Mesenchymal stem cell (in vitro differentiated cells and primary cell): Measurements from ENCODE around the gene CEP192.
A peak's percentile ranks its signal among the peaks of the same experiment; 100 is the strongest.

Experiments
- DNase-seq: peaks from one replicate; pipeline ENCODE4 v3.0.0-alpha.2; 2013
- H2AFZ ChIP-seq: one replicate; pipeline ENCODE4 v1.6.1; 2013; ENCODE audit warnings: low read depth, mild to moderate bottlenecking, control low read depth, inconsistent platforms, low read length, moderate library complexity
- H2AK5ac ChIP-seq: 2 replicates; pipeline ENCODE4 v1.6.1; 2013; ENCODE audit warnings: low read length, moderate library complexity, mild to moderate bottlenecking, inconsistent platforms; ENCODE audit not compliant: severe bottlenecking
- H2BK120ac ChIP-seq: one replicate; pipeline ENCODE4 v1.6.1; 2013; ENCODE audit warnings: low read depth, mild to moderate bottlenecking, inconsistent platforms, low read length, moderate library complexity
- H2BK12ac ChIP-seq, 2 experiments: one replicate each; pipeline ENCODE4 v1.6.1; 2013; ENCODE audit warnings: inconsistent platforms in 2 of 2, low read length in 2 of 2, mild to moderate bottlenecking in 2 of 2, moderate library complexity in 2 of 2, control low read depth in 1 of 2
- H2BK15ac ChIP-seq: one replicate; pipeline ENCODE4 v1.6.1; 2013; ENCODE audit warnings: mild to moderate bottlenecking, low read depth, inconsistent platforms; ENCODE audit not compliant: poor library complexity, severe bottlenecking
- H2BK5ac ChIP-seq: 2 replicates; pipeline ENCODE4 v1.6.1; 2013; ENCODE audit warnings: low read depth, mild to moderate bottlenecking, low read length, control low read depth, inconsistent platforms; ENCODE audit not compliant: poor library complexity, severe bottlenecking
- H3K14ac ChIP-seq, 2 experiments: one replicate each; pipeline ENCODE4 v1.6.1; 2013; ENCODE audit warnings: inconsistent platforms in 2 of 2, low read length in 2 of 2, control low read depth in 1 of 2, mild to moderate bottlenecking in 1 of 2, moderate library complexity in 1 of 2
- H3K18ac ChIP-seq, 2 experiments: one replicate each; pipeline ENCODE4 v1.6.1; 2013; ENCODE audit warnings: inconsistent platforms in 2 of 2, low read length in 2 of 2, control low read depth in 1 of 2, low read depth in 1 of 2, mild to moderate bottlenecking in 1 of 2
- H3K23ac ChIP-seq, 2 experiments: one replicate each; pipeline ENCODE4 v1.6.1; 2013; ENCODE audit warnings: inconsistent platforms in 2 of 2, low read length in 2 of 2, mild to moderate bottlenecking in 2 of 2, moderate library complexity in 2 of 2, control low read depth in 1 of 2
- H3K27ac ChIP-seq: 2 replicates; pipeline ENCODE4 v1.5.1; 2013; ENCODE audit warnings: mild to moderate bottlenecking, moderate library complexity, low read length, control low read depth, inconsistent platforms; ENCODE audit not compliant: poor library complexity, severe bottlenecking
- H3K27me3 ChIP-seq, 2 experiments: 2 replicates each; pipeline versions ENCODE4 v1.6.1 to v1.7.0; 2013; ENCODE audit warnings: low read length in 2 of 2, mild to moderate bottlenecking in 2 of 2, moderate library complexity in 2 of 2, control low read depth in 1 of 2, inconsistent platforms in 1 of 2; ENCODE audit not compliant: control insufficient read depth in 1 of 2, insufficient read depth in 1 of 2
- H3K36me3 ChIP-seq, 2 experiments: 2 replicates each; pipeline versions ENCODE4 v1.6.1 to v1.7.0; 2013; ENCODE audit warnings: low read length in 2 of 2, control low read depth in 1 of 2, inconsistent platforms in 1 of 2, low read depth in 1 of 2, mild to moderate bottlenecking in 1 of 2; ENCODE audit not compliant: insufficient read depth in 2 of 2, control insufficient read depth in 1 of 2
- H3K4ac ChIP-seq, 2 experiments: one replicate each; pipeline ENCODE4 v1.6.1; 2013; ENCODE audit warnings: inconsistent platforms in 2 of 2, low read length in 2 of 2, mild to moderate bottlenecking in 2 of 2, moderate library complexity in 2 of 2, control low read depth in 1 of 2, low read depth in 1 of 2
- H3K4me1 ChIP-seq: 2 replicates; pipeline ENCODE4 v1.6.1; 2013; ENCODE audit warnings: low read depth, low read length, control low read depth; ENCODE audit not compliant: control insufficient read depth, insufficient read depth
- H3K4me2 ChIP-seq: 2 replicates; pipeline ENCODE4 v1.6.1; 2013; ENCODE audit warnings: low read length, mild to moderate bottlenecking, inconsistent platforms; ENCODE audit not compliant: poor library complexity, severe bottlenecking
- H3K4me3 ChIP-seq, 2 experiments: 2 replicates each; pipeline versions ENCODE4 v1.5.1 to v1.7.0; 2013; ENCODE audit warnings: low read length in 2 of 2, mild to moderate bottlenecking in 2 of 2, control low read depth in 1 of 2, low read depth in 1 of 2; ENCODE audit not compliant: insufficient read depth in 1 of 2
- H3K79me1 ChIP-seq: replicated peaks from 2 replicates; pipeline ENCODE4 v1.6.1; 2013; ENCODE audit warnings: mild to moderate bottlenecking, control low read depth, low read length, inconsistent platforms; ENCODE audit not compliant: poor library complexity, severe bottlenecking
- H3K9ac ChIP-seq: 2 replicates; pipeline ENCODE4 v1.7.0; 2013; ENCODE audit warnings: mild to moderate bottlenecking, low read length, moderate library complexity
- H3K9me3 ChIP-seq: 2 replicates; pipeline ENCODE4 v1.7.0; 2013; ENCODE audit warnings: mild to moderate bottlenecking, low read length; ENCODE audit not compliant: control insufficient read depth
- H4K8ac ChIP-seq: one replicate; pipeline ENCODE4 v1.6.1; 2013; ENCODE audit warnings: inconsistent platforms, mild to moderate bottlenecking, low read length, moderate library complexity
- H4K91ac ChIP-seq: one replicate; pipeline ENCODE4 v1.6.1; 2013; ENCODE audit warnings: mild to moderate bottlenecking, low read length, inconsistent platforms
- WGBS: methylation state at CpG from one replicate; pipeline ENCODE4 v1.1.7; 2013; ENCODE audit warnings: mixed read lengths; 5-methylcytosine and 5-hydroxymethylcytosine counted together

Gene CEP192

GRCh38 chr18:13136056-13136903 lies 145.1 kb downstream of the CEP192 start:
- no peak overlapping the region for H3K4ac ChIP-seq
- DNase-seq = no peak
- no peak overlapping the region for H2BK120ac ChIP-seq
- H3K4me2 ChIP-seq = no peak overlapping the region
- no peak overlapping the region for H3K27ac ChIP-seq
- H3K4me3 ChIP-seq = peak overlapping the region in 1 of 2 experiments; percentile 83
- peak overlapping the region; percentile 90 for H3K9ac ChIP-seq
- no peak overlapping the region for H3K14ac ChIP-seq
- H2BK5ac ChIP-seq = no peak overlapping the region
- H2BK12ac ChIP-seq = no peak overlapping the region
- no peak overlapping the region for H2AK5ac ChIP-seq
- no peak overlapping the region for H3K23ac ChIP-seq
- H4K91ac ChIP-seq = no peak overlapping the region
- peaks cover 5% of the 10 kb centered on the region for H3K4me1 ChIP-seq
- WGBS = 95% methylated on average over 51 of the region's 51 CpGs
- peaks cover 0 to 7% of the 10 kb centered on the region in 2 experiments for H3K36me3 ChIP-seq
- H3K79me1 ChIP-seq = no peaks in the 10 kb centered on the region
- H3K18ac ChIP-seq = no peak overlapping the region
- no peaks in the 10 kb centered on the region for H3K9me3 ChIP-seq
- no peak overlapping the region for H2AFZ ChIP-seq
- H2BK15ac ChIP-seq = no peak overlapping the region
- H3K27me3 ChIP-seq = no peaks in the 10 kb centered on the region
- H4K8ac ChIP-seq = no peak overlapping the region

DNA sequence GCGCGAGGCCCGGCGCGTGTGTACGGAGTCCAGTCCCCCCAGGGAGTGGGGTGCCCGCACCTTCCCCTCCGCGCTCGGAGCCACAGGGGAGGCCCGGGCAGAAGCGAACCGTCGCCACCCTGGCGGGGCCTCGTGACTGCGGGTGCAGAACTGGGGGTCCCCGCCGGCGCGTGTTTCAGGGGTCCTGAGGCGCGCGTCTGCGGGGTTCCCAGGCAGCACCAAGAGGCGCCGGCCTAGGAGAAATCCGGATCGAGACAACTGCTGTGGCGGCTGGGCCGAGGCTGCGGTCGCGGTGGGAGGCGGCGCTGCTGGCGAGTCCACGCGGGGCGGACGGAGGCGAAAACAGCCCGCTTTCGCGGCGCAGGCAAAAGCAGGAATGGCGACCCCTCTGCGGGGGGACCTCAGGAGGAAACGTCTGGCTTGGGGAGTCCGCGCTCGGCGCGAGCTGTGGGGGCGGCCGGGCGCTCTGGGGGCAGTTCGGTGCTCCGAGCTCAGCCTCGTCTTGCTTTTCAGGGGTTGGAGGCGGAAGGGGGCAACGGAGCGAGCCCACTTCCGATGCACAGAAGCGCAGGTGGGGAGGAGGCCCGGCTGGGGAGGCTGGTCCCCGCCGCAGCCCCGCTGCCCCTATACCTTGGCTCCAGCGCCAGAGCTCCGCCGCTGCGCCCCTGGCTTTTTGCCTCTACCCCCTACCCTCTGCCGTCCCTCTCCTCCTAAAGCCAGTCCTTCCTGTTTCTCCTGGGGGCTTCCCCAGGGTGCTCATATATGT lies 145.9 kb downstream of the CEP192 start:
- Histone ChIP-seq H3K9ac (peak overlapping the region; percentile 90), H2BK5ac (no peak overlapping the region), H2BK15ac (no peak overlapping the region), H3K14ac (no peak overlapping the region), H3K4me3 (peak overlapping the region in 1 of 2 experiments; percentile 83), H2AK5ac (no peak overlapping the region), H3K4ac (no peak overlapping the region), H3K4me1 (peaks cover 5% of the 10 kb centered on the region), H3K9me3 (no peaks in the 10 kb centered on the region), H4K91ac (no peak overlapping the region), H2AFZ (no peak overlapping the region), H2BK120ac (no peak overlapping the region), H4K8ac (no peak overlapping the region), H3K27me3 (no peaks in the 10 kb centered on the region), H3K79me1 (no peaks in the 10 kb centered on the region), H3K27ac (no peak overlapping the region), H3K18ac (no peak overlapping the region), H3K4me2 (no peak overlapping the region), H3K36me3 (peaks cover 0 to 7% of the 10 kb centered on the region in 2 experiments), H2BK12ac (no peak overlapping the region), H3K23ac (no peak overlapping the region)
- 98% methylated on average over 72 of the region's 74 CpGs for WGBS
- DNase-seq = no peak

DNA sequence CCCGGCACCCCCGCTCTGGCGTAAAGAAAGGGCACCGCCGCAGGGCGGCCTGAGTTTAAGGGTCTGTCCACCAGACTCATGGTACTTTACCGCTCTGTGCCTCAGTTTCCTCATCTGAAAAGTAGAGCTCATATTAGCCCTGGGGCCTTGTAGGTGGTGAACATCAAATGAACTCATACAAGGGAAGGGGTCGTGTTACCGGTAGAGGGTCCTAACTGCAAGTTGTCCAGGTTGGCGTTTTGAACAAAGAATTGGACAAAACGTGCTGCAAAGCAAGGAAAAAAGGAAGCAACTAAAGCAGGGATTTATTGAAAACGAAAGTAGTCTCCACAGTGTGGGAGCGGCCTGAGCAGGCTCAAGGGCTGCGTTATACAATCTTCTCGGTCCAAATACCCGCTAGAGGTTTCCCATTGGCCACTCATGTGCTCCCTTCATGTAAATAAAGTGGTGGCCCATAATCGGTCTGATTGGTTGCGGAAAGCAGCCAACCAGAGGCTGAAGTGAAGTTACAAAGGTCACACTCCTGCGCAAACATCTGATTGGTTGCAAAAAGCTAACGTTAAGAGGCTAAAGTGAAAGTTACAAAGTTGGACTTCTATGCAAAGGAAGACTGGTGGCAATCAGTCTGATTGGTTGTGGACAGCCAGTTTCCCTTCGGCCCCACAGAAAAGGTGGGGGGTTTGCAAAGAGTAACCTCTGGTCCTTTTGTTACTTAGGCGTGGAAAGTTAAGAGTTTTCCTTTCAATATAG lies 146.7 kb downstream of the CEP192 start:
- Histone ChIP-seq H2BK12ac (no peak overlapping the region), H3K79me1 (no peaks in the 10 kb centered on the region), H3K9ac (peak overlapping the region; percentile 90), H2BK120ac (no peak overlapping the region), H3K9me3 (no peaks in the 10 kb centered on the region), H3K14ac (no peak overlapping the region), H3K23ac (no peak overlapping the region), H3K27ac (no peak overlapping the region), H3K18ac (no peak overlapping the region), H2AFZ (no peak overlapping the region), H3K4me1 (peaks cover 5% of the 10 kb centered on the region), H2AK5ac (no peak overlapping the region), H2BK5ac (no peak overlapping the region), H4K91ac (no peak overlapping the region), H3K4me3 (peak overlapping the region in 1 of 2 experiments; percentile 83), H3K4ac (no peak overlapping the region), H3K4me2 (no peak overlapping the region), H3K27me3 (no peaks in the 10 kb centered on the region), H3K36me3 (peaks cover 0 to 7% of the 10 kb centered on the region in 2 experiments), H4K8ac (no peak overlapping the region), H2BK15ac (no peak overlapping the region)
- 96% methylated on average over 22 of the region's 22 CpGs for WGBS
- no peak for DNase-seq
